ENCODE measurements around the gene PDE7B. TPM values are rescaled to one million over a fixed set of nuclear protein-coding genes. Genes with fewer than 3 reads are reported as not detected.

The PDE7B gene
- total and polyA plus RNA-seq, 2 of the 8 experiments (the other 6 are each of a cell fraction or from before 2014, with no cell fraction given), result not detected

GRCh38 chr6:135823851-135824250 lies 27.6 kb upstream of the PDE7B start:
- FAIRE-seq (no peak), DNase-seq (ENCODE audit: low read depth in 1 of 2, low spot score in 2 of 2) (no peak)
- Histone ChIP-seq H3K27me3 (replicated peaks in 1 of 4; ENCODE audit: control insufficient read depth in 3 of 4, extremely low read depth in 1 of 4, insufficient read depth in 3 of 4, low read length in 3 of 4) (peaks cover 0 to 1% (median 0%) of the 10 kb centered on the region in 4 experiments; a peak in 1 of 7 replicates), H3K36me3 (ENCODE audit: control insufficient read depth in 2 of 4, insufficient read depth in 4 of 4, low read length in 3 of 4) (no peaks in the 10 kb centered on the region), H2BK20ac (ENCODE audit: low read length) (no peak overlapping the region), H4K91ac (replicated peaks; ENCODE audit: insufficient read length, low read length) (no peak overlapping the region), H3K4me3 (ENCODE audit: extremely low read depth in 1 of 4, insufficient read depth in 2 of 4, low read depth in 3 of 4, low read length in 4 of 4) (no peak overlapping the region), H3K79me1 (ENCODE audit: low read depth, low read length) (no peaks in the 10 kb centered on the region), H2BK15ac (ENCODE audit: low read length) (no peak overlapping the region), H4K5ac (ENCODE audit: insufficient read length, low read depth, low read length) (no peak overlapping the region), H3K14ac (ENCODE audit: insufficient read length) (no peak overlapping the region), H2AK5ac (ENCODE audit: low read depth, low read length) (no peak overlapping the region), H3K9me3 (ENCODE audit: insufficient read depth in 2 of 2, low read depth in 1 of 2, low read length in 1 of 2) (no peaks in the 10 kb centered on the region), H4K8ac (ENCODE audit: extremely low read depth, insufficient read depth, low read length) (no peak overlapping the region), H2BK5ac (ENCODE audit: low read depth, low read length) (no peak overlapping the region), H3K18ac (ENCODE audit: extremely low read depth, low read length) (no peak overlapping the region), H3K23me2 (ENCODE audit: low read depth, low read length) (no peaks in the 10 kb centered on the region), H2BK120ac (replicated peaks; ENCODE audit: low read depth, low read length) (no peak overlapping the region), H3K56ac (replicated peaks; ENCODE audit: insufficient read length, low read depth, low read length) (no peak overlapping the region), H2AFZ (ENCODE audit: low read length) (no peak overlapping the region), H3K27ac (ENCODE audit: low read depth, low read length) (no peak overlapping the region), H3K9ac (replicated peaks in 1 of 4; ENCODE audit: extremely low read depth in 1 of 4, low read depth in 3 of 4, low read length in 3 of 4) (no peak overlapping the region), H4K20me1 (replicated peaks in 1 of 2; ENCODE audit: control insufficient read depth in 1 of 2, insufficient read depth in 2 of 2, low read length in 2 of 2) (no peaks in the 10 kb centered on the region), H3K23ac (ENCODE audit: insufficient read length) (no peak overlapping the region), H3K4ac (replicated peaks; ENCODE audit: insufficient read length, low read depth, low read length) (no peak overlapping the region), H3K4me2 (ENCODE audit: insufficient read depth in 1 of 2, low read depth in 2 of 2, low read length in 2 of 2) (no peak overlapping the region), H3K79me2 (ENCODE audit: control insufficient read depth in 1 of 2, insufficient read depth in 2 of 2, low read length in 2 of 2) (no peaks in the 10 kb centered on the region), H3K4me1 (replicated peaks in 1 of 4; ENCODE audit: control insufficient read depth in 3 of 4, insufficient read depth in 4 of 4, low read length in 3 of 4) (peaks cover 0 to 6% (median 4%) of the 10 kb centered on the region in 4 experiments; a peak in 4 of 7 replicates), H2BK12ac (ENCODE audit: low read depth, low read length) (no peak overlapping the region)
- ChIA-PET POLR2A (ENCODE audit: partially characterized antibody) (no interaction called here), CTCF (ENCODE audit: partially characterized antibody) (no interaction called here)
- 91% methylated on average over 1 of the region's 1 CpG; no CpG with 5 or more reads in 1 of the 2 experiments for WGBS, 2 experiments (ENCODE audit: extremely low coverage in 1 of 2, insufficient coverage in 1 of 2, insufficient read length in 1 of 2, insufficient replicate concordance in 2 of 2, low coverage in 1 of 2, low lambda C conversion rate in 2 of 2, missing lambda C conversion rate in 1 of 2)
- no peak for TF ChIP-seq SRF (IDR thresholded peaks at IDR 0.05; ENCODE audit: low read depth, low read length)
- TF ChIP-seq SIN3A (conservative IDR thresholded peaks at IDR 0.05 in 1 of 2, IDR thresholded peaks at IDR 0.05 in 1 of 2; ENCODE audit: low read depth in 1 of 2, low read length in 2 of 2), result no peak
- no peak for TF ChIP-seq E2F6 (IDR thresholded peaks at IDR 0.05)
- no peak for TF ChIP-seq EP300 (IDR thresholded peaks at IDR 0.05; ENCODE audit: borderline replicate concordance in 1 of 2, low read depth in 2 of 2, low read length in 2 of 2)
- TF ChIP-seq ATF2 (IDR thresholded peaks at IDR 0.05; ENCODE audit: low read length), result no peak
- TF ChIP-seq SUZ12 (IDR thresholded peaks at IDR 0.05; ENCODE audit: low read length), result no peak

Data from H1 (cell line).